Measurements from ENCODE around the gene ACSM6. TPM values are rescaled to one million over a fixed set of nuclear protein-coding genes. Genes with fewer than 3 reads are reported as not detected.

The ACSM6 gene, protein sequence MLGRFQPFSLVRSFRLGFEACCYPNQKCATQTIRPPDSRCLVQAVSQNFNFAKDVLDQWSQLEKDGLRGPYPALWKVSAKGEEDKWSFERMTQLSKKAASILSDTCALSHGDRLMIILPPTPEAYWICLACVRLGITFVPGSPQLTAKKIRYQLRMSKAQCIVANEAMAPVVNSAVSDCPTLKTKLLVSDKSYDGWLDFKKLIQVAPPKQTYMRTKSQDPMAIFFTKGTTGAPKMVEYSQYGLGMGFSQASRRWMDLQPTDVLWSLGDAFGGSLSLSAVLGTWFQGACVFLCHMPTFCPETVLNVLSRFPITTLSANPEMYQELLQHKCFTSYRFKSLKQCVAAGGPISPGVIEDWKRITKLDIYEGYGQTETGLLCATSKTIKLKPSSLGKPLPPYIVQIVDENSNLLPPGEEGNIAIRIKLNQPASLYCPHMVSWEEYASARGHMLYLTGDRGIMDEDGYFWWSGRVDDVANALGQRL
- not detected in 2 replicates for total RNA-seq
- polyA plus RNA-seq: not detected in 2 replicates
- not detected in 2 replicates for polyA plus RNA-seq (2012)
- polyA minus RNA-seq (ENCODE audit: low replicate concordance): not detected in 2 replicates

DNA sequence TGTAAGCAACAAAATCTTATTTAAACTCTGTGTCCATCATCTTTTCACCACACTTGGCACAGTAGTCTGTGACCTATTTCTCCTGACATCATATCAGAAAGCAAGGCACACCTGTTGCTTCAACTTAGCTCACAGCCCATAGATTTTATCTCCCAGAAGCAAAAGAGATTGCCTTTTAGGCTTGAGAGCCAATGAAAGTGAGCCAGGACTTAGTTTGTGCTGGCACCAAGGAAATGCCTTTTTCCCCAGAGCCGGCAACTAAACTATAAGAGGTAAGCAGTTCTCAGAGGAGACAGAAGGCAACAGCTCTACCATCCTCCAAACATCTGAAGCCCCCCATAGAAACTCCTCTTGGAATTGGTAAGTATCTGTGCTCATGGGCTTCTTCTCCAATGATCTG is at the start of gene ACSM6:
Gene ACSM6 (plus strand): TSS at position 295 of the 400 bp plus-strand sequence. CDS start 248 bp downstream, outside the sequence.
- no peak for DNase-seq (ENCODE audit: low read depth in 2 of 2)
- Histone ChIP-seq H3K9ac (ENCODE audit: insufficient read depth, low read length) (no peak within 1 kb of the TSS), H4K20me1 (ENCODE audit: control insufficient read depth, extremely low read depth, insufficient read depth, low read length) (no peaks in the 10 kb centered on the region), H3K36me3 (ENCODE audit: control insufficient read depth, insufficient read depth, low read length) (no peaks in the 10 kb centered on the region), H3K4me3 (replicated peaks in 1 of 4; ENCODE audit: control extremely low read depth in 1 of 4, insufficient read depth in 1 of 4, low read depth in 3 of 4, low read length in 4 of 4) (no peak within 1 kb of the TSS), H3K79me2 (ENCODE audit: control insufficient read depth, insufficient read depth, low read length) (no peaks in the 10 kb centered on the region), H3K9me3 (ENCODE audit: control insufficient read depth, insufficient read depth, low read depth, low read length) (no peaks in the 10 kb centered on the region), H3K27ac (ENCODE audit: insufficient read depth, low read length) (no peak within 1 kb of the TSS), H3K27me3 (ENCODE audit: control insufficient read depth, insufficient read depth, low read length) (no peaks in the 10 kb centered on the region), H3K4me2 (ENCODE audit: extremely low read depth, insufficient read depth, low read length) (no peak within 1 kb of the TSS), H2AFZ (ENCODE audit: low read length) (no peak within 1 kb of the TSS), H3K4me1 (ENCODE audit: control insufficient read depth, extremely low read depth, insufficient read depth, low read length) (no peaks in the 10 kb centered on the region)
- TF ChIP-seq, protein P1, sequence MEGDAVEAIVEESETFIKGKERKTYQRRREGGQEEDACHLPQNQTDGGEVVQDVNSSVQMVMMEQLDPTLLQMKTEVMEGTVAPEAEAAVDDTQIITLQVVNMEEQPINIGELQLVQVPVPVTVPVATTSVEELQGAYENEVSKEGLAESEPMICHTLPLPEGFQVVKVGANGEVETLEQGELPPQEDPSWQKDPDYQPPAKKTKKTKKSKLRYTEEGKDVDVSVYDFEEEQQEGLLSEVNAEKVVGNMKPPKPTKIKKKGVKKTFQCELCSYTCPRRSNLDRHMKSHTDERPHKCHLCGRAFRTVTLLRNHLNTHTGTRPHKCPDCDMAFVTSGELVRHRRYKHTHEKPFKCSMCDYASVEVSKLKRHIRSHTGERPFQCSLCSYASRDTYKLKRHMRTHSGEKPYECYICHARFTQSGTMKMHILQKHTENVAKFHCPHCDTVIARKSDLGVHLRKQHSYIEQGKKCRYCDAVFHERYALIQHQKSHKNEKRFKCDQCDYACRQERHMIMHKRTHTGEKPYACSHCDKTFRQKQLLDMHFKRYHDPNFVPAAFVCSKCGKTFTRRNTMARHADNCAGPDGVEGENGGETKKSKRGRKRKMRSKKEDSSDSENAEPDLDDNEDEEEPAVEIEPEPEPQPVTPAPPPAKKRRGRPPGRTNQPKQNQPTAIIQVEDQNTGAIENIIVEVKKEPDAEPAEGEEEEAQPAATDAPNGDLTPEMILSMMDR (conservative IDR thresholded peaks at IDR 0.05 in 1 of 2, IDR thresholded peaks at IDR 0.05 in 1 of 2; ENCODE audit: low read depth in 1 of 2, low read length in 2 of 2): no peak
- no peak for TF ChIP-seq EZH2 (IDR thresholded peaks at IDR 0.05; ENCODE audit: low read length, missing control alignments)

DNA sequence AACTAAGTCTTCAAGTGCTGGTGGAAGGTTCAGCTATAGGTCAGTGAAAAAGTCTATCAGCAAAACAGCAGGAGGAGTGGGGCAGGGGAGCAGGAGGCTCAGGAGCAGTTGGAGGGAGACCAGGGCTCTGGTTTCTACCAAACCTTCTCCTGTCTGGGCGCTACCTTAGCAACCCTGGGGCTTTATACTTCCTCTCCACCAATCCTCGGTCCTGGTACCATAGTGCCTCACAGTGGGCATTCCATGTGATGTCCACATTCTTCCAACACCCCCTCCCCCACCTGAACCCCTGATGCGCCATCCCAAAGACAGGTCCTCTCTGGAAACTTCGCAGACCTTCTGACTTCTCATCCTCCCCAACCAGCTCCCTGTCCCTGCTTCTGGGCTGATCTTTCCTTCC is 25.3 kb upstream of the ACSM6 start:
- Histone ChIP-seq H3K36me3 (ENCODE audit: control insufficient read depth, insufficient read depth, low read length) (no peaks in the 10 kb centered on the region), H4K20me1 (ENCODE audit: control insufficient read depth, extremely low read depth, insufficient read depth, low read length) (no peaks in the 10 kb centered on the region), H3K27ac (ENCODE audit: insufficient read depth, low read length) (no peak overlapping the region), H3K4me3 (replicated peaks in 1 of 4; ENCODE audit: control extremely low read depth in 1 of 4, insufficient read depth in 1 of 4, low read depth in 3 of 4, low read length in 4 of 4) (no peak overlapping the region), H3K9me3 (ENCODE audit: control insufficient read depth, insufficient read depth, low read depth, low read length) (no peaks in the 10 kb centered on the region), H3K79me2 (ENCODE audit: control insufficient read depth, insufficient read depth, low read length) (no peaks in the 10 kb centered on the region), H2AFZ (ENCODE audit: low read length) (no peak overlapping the region), H3K4me2 (ENCODE audit: extremely low read depth, insufficient read depth, low read length) (no peak overlapping the region), H3K4me1 (ENCODE audit: control insufficient read depth, extremely low read depth, insufficient read depth, low read length) (no peaks in the 10 kb centered on the region), H3K27me3 (ENCODE audit: control insufficient read depth, insufficient read depth, low read length) (no peaks in the 10 kb centered on the region), H3K9ac (ENCODE audit: insufficient read depth, low read length) (no peak overlapping the region)
- TF ChIP-seq, protein P1 (conservative IDR thresholded peaks at IDR 0.05 in 1 of 2, IDR thresholded peaks at IDR 0.05 in 1 of 2; ENCODE audit: low read depth in 1 of 2, low read length in 2 of 2): no peak
- no peak for TF ChIP-seq EZH2 (IDR thresholded peaks at IDR 0.05; ENCODE audit: low read length, missing control alignments)
- DNase-seq (ENCODE audit: low read depth in 2 of 2): no peak

DNA sequence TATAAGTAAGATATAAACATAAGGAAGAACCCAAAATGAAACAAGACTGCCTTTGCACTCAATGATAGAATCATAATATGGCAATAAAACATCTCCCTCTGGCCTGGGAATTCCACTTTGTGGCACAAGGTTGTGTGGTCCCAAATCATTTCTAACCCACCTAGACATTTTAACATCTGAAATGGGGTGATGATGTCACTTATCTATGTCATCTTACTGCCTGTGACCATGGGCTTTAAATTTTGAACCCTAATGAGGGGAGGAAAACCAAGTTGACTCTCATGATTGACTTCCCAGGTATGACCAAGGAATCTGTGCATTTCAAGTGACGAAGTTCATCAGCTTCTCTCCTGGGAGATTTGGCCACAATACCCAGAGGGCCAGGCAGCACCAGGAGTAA is 24.5 kb upstream of the ACSM6 start:
- Histone ChIP-seq H3K9me3 (ENCODE audit: control insufficient read depth, insufficient read depth, low read depth, low read length) (no peaks in the 10 kb centered on the region), H3K9ac (ENCODE audit: insufficient read depth, low read length) (no peak overlapping the region), H3K4me3 (replicated peaks in 1 of 4; ENCODE audit: control extremely low read depth in 1 of 4, insufficient read depth in 1 of 4, low read depth in 3 of 4, low read length in 4 of 4) (no peak overlapping the region), H3K79me2 (ENCODE audit: control insufficient read depth, insufficient read depth, low read length) (no peaks in the 10 kb centered on the region), H3K36me3 (ENCODE audit: control insufficient read depth, insufficient read depth, low read length) (no peaks in the 10 kb centered on the region), H3K4me2 (ENCODE audit: extremely low read depth, insufficient read depth, low read length) (no peak overlapping the region), H3K27me3 (ENCODE audit: control insufficient read depth, insufficient read depth, low read length) (no peaks in the 10 kb centered on the region), H2AFZ (ENCODE audit: low read length) (no peak overlapping the region), H3K4me1 (ENCODE audit: control insufficient read depth, extremely low read depth, insufficient read depth, low read length) (no peaks in the 10 kb centered on the region), H4K20me1 (ENCODE audit: control insufficient read depth, extremely low read depth, insufficient read depth, low read length) (no peaks in the 10 kb centered on the region), H3K27ac (ENCODE audit: insufficient read depth, low read length) (no peak overlapping the region)
- DNase-seq (ENCODE audit: low read depth in 2 of 2): no peak
- TF ChIP-seq, protein P1 (conservative IDR thresholded peaks at IDR 0.05 in 1 of 2, IDR thresholded peaks at IDR 0.05 in 1 of 2; ENCODE audit: low read depth in 1 of 2, low read length in 2 of 2): no peak
- no peak for TF ChIP-seq EZH2 (IDR thresholded peaks at IDR 0.05; ENCODE audit: low read length, missing control alignments)
